ENCODE measurements around the gene ANO4.

ANO4 gene

GRCh38 chr12:100794441-100795173 is at the start of gene ANO4:
Gene ANO4 (plus strand): TSS chr12:100794776. CDS start chr12:100901786, 107,010 bp downstream.
- no peak for DNase-seq

GRCh38 chr12:100745378-100746071 is 49.1 kb upstream of the ANO4 start:
- DNase-seq = no peak

GRCh38 chr12:100752841-100753240 is 41.7 kb upstream of the ANO4 start:
- DNase-seq = no peak

- no peak for DNase-seq
Observed at GRCh38 chr12:100753837-100754236, 40.7 kb upstream of the ANO4 start.

GRCh38 chr12:100755186-100755585 is 39.4 kb upstream of the ANO4 start:
- no peak for DNase-seq

GRCh38 chr12:100758083-100758482 is 36.5 kb upstream of the ANO4 start:
- DNase-seq = no peak

GRCh38 chr12:100767371-100767770 is 27.2 kb upstream of the ANO4 start:
- no peak for DNase-seq

- no peak for DNase-seq
Observed at GRCh38 chr12:100767950-100768349, 26.6 kb upstream of the ANO4 start.

- no peak for DNase-seq
Observed at GRCh38 chr12:100778967-100779590, 15.5 kb upstream of the ANO4 start.

GRCh38 chr12:100789146-100789545 is 5.4 kb upstream of the ANO4 start:
- no peak for DNase-seq

- no peak for DNase-seq
Observed at GRCh38 chr12:100789975-100790374, 4.6 kb upstream of the ANO4 start.

- no peak for DNase-seq
Observed at GRCh38 chr12:100790552-100790951, 4.0 kb upstream of the ANO4 start.

- no peak for DNase-seq
Observed at GRCh38 chr12:100793182-100793581, 1.4 kb upstream of the ANO4 start.

GRCh38 chr12:100795174-100795799 is 711 bp downstream of the ANO4 start:
- no peak for DNase-seq

GRCh38 chr12:100795800-100796179 is 1.2 kb downstream of the ANO4 start:
- DNase-seq = no peak

- DNase-seq = no peak
Observed at GRCh38 chr12:100796621-100797020, 2.0 kb downstream of the ANO4 start.

- DNase-seq = no peak
Observed at GRCh38 chr12:100797246-100797645, 2.7 kb downstream of the ANO4 start.

GRCh38 chr12:100797786-100798185 is 3.2 kb downstream of the ANO4 start:
- no peak for DNase-seq

- DNase-seq = no peak
Observed at GRCh38 chr12:100798286-100799160, 3.9 kb downstream of the ANO4 start.

GRCh38 chr12:100799770-100800169 is 5.2 kb downstream of the ANO4 start:
- DNase-seq = no peak

- DNase-seq = no peak
Observed at GRCh38 chr12:100800723-100801122, 6.1 kb downstream of the ANO4 start.

- DNase-seq = no peak
Observed at GRCh38 chr12:100801320-100801719, 6.7 kb downstream of the ANO4 start.

GRCh38 chr12:100808777-100809176 is 14.2 kb downstream of the ANO4 start:
- DNase-seq = no peak

Data from activated CD8-positive, alpha-beta memory T cell treated with anti-CD3 and anti-CD28 coated beads, Interleukin-2, amount 50 U/mL, for 4 hours (primary cell).